Effector memory CD4-positive, alpha-beta T cell (primary cell): ENCODE data around the gene BPIFA3.
"Not testable (repeated sequence)": the region's sequence is repeated elsewhere in the genome, so short reads cannot be mapped to it uniquely, and the experiment has no call there.

ENCODE experiments used
- DNase-seq, 3 donors: peaks; one replicate each; pipeline ENCODE4 v3.0.0-alpha.2; 2020
- H3K27ac ChIP-seq: 2 replicates; pipeline ENCODE4 v1.7.0; 2013; ENCODE audit warnings: mild to moderate bottlenecking, low read length, moderate library complexity; ENCODE audit not compliant: insufficient read depth, poor library complexity, severe bottlenecking
- H3K27me3 ChIP-seq: replicated peaks from 2 replicates; pipeline ENCODE4 v1.7.0; 2013; ENCODE audit warnings: mild to moderate bottlenecking, low read length; ENCODE audit not compliant: insufficient read depth, control insufficient read depth, poor library complexity, severe bottlenecking
- H3K36me3 ChIP-seq: 2 replicates; pipeline ENCODE4 v1.7.0; 2013; ENCODE audit warnings: mild to moderate bottlenecking, low read length, moderate library complexity; ENCODE audit not compliant: control insufficient read depth, insufficient read depth
- H3K4me1 ChIP-seq: 2 replicates; pipeline ENCODE4 v1.7.0; 2013; ENCODE audit warnings: low read length, mild to moderate bottlenecking; ENCODE audit not compliant: control insufficient read depth, insufficient read depth, poor library complexity, severe bottlenecking
- H3K4me3 ChIP-seq: 2 replicates; pipeline ENCODE4 v1.7.0; 2013; ENCODE audit warnings: low read length, low read depth, mild to moderate bottlenecking; ENCODE audit not compliant: insufficient read depth, poor library complexity, severe bottlenecking
- H3K9me3 ChIP-seq: 2 replicates; pipeline ENCODE4 v1.7.0; 2013; ENCODE audit warnings: mild to moderate bottlenecking, low read length, moderate library complexity; ENCODE audit not compliant: control insufficient read depth

The BPIFA3 gene

DNA sequence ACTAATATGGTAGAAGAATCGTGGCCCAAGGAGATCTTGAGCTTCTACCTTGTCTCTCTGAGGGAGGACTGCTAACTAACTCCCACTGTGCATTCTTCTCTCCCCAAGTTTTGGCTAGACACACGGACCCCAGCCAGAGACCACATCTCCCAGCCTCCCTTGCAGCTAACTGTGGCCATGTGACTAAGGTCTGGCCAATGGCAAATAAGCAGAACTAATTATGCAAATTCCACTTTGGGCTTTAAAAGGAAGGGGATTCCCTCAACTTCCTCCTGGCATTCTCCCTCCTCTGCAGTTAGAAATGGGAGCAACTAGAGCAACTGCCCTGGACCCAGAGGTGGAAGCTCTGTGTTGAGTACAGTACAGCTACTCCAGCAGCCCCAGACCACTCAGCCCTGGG is 33.8 kb upstream of the BPIFA3 start:
- Histone ChIP-seq H3K4me1 (no peaks in the 10 kb centered on the region), H3K9me3 (no peaks in the 10 kb centered on the region), H3K36me3 (no peaks in the 10 kb centered on the region), H3K27ac (no peak overlapping the region), H3K27me3 (no peaks in the 10 kb centered on the region), H3K4me3 (no peak overlapping the region)
- no peak for DNase-seq

DNA sequence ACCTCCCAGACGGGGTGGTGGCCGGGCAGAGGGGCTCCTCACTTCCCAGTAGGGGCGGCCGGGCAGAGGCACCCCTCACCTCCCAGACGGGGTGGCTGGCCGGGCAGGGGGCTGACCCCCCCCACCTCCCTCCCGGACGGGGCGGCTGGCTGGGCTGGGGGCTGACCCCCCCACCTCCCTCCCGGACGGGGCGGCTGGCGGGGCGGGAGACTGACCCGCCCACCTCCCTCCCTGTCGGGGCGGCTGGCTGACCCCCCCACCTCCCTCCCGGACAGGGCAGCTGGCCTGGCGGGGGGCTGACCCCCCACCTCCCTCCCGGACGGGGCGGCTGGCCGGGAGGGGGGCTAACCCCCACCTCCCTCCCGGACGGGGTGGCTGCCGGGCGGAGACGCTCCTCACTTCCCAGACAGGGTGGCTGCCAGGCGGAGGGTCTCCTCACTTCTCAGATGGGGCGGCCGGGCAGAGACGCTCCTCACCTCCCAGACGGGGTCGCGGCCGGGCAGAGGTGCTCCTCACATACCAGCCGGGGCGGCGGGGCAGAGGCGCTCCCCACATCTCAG is 32.0 kb upstream of the BPIFA3 start:
- H3K27me3 ChIP-seq, H3K27ac ChIP-seq, H3K4me3 ChIP-seq, H3K9me3 ChIP-seq, H3K36me3 ChIP-seq, H3K4me1 ChIP-seq, DNase-seq: not testable (repeated sequence)

DNA sequence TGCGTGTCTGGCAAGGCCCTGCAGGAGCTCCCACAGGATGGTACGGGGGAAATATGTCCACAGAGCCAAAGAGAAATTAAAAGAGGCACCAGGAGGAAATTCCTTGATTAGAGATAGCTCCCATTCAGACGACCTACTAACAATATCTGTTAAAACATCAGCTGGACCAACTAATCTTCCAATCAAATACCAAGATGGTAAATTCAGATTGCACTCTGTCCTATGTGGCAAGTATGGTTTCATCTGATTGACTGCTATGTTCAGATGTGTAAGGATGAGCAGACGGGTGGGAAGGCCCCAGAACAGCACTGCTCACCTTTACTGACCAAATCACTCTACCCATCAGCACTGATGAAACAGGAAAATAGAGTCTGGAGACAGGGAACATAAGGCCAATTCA is 29.7 kb upstream of the BPIFA3 start:
- no peak overlapping the region for H3K4me3 ChIP-seq
- no peaks in the 10 kb centered on the region for H3K9me3 ChIP-seq
- no peak for DNase-seq
- no peaks in the 10 kb centered on the region for H3K36me3 ChIP-seq
- H3K27me3 ChIP-seq: no peaks in the 10 kb centered on the region
- no peak overlapping the region for H3K27ac ChIP-seq
- H3K4me1 ChIP-seq: no peaks in the 10 kb centered on the region

DNA sequence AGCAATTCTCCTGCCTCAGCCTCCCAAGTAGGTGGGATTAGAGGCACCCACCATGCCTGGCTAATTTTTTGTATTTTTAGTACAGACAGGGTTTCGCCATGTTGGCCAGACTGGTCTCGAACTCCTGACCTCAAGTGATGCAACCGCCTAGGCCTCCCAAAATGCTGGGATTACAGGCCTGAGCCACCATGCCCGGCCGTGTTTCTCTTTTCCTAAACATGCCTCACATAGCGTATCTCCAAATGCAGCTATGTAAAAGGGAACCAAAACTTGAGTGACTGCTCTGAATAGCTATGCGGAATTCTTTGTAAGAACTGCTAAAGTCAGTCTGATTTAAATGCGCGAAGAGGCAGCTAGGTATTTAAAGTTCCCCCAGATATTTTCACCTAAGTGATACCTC is 28.7 kb upstream of the BPIFA3 start:
- Histone ChIP-seq H3K36me3 (no peaks in the 10 kb centered on the region), H3K9me3 (no peaks in the 10 kb centered on the region), H3K4me3 (no peak overlapping the region), H3K27me3 (no peaks in the 10 kb centered on the region), H3K27ac (no peak overlapping the region), H3K4me1 (no peaks in the 10 kb centered on the region)
- no peak for DNase-seq

DNA sequence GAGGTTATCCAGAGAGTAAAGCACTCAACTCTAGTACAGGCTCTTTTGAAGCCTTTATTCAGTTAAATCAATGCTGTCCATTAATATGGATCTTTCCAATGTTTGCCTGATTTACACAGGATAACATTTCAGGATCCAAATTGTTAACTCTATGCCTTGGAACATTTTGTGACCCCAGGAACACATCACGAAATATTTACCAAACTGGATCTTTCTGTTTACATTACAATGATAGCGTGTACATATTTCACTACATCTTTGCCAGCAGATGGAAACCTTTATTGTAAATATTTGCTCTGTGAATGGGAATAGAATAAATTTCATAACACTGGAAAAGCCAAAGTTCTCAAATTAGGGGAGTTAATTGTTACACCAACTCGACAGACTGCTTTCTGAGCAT is 25.7 kb upstream of the BPIFA3 start:
- Histone ChIP-seq H3K27me3 (no peaks in the 10 kb centered on the region), H3K36me3 (no peaks in the 10 kb centered on the region)

DNA sequence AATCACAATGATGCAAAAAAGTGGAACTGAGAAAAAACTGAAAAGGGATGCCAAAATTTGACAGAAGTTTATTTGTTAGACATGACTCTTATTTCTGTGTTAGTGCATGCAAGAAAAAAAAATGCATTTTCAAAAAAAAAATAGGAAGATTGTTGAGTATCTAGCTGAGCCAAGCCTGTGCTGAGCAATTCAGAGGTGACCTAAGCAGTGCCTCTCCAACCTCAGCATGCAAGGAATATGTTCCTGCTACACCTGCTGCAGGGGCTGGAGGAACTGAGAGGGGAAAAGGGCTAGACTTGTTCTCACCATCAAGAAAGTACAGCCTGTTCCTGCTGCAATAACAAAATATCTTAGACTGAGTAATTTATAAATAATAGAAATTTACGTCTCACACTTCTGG is 25.2 kb upstream of the BPIFA3 start:
- no peak overlapping the region for H3K27ac ChIP-seq
- DNase-seq: no peak
- H3K36me3 ChIP-seq: no peaks in the 10 kb centered on the region
- H3K4me3 ChIP-seq: no peak overlapping the region
- H3K27me3 ChIP-seq: no peaks in the 10 kb centered on the region
- no peaks in the 10 kb centered on the region for H3K9me3 ChIP-seq
- H3K4me1 ChIP-seq: no peaks in the 10 kb centered on the region

More for the DNA sequence above, 25.7 kb upstream of the BPIFA3 start:
- H3K4me3 ChIP-seq: no peak overlapping the region
- H3K4me1 ChIP-seq: no peaks in the 10 kb centered on the region
- no peak overlapping the region for H3K27ac ChIP-seq
- DNase-seq: no peak
- no peaks in the 10 kb centered on the region for H3K9me3 ChIP-seq

DNA sequence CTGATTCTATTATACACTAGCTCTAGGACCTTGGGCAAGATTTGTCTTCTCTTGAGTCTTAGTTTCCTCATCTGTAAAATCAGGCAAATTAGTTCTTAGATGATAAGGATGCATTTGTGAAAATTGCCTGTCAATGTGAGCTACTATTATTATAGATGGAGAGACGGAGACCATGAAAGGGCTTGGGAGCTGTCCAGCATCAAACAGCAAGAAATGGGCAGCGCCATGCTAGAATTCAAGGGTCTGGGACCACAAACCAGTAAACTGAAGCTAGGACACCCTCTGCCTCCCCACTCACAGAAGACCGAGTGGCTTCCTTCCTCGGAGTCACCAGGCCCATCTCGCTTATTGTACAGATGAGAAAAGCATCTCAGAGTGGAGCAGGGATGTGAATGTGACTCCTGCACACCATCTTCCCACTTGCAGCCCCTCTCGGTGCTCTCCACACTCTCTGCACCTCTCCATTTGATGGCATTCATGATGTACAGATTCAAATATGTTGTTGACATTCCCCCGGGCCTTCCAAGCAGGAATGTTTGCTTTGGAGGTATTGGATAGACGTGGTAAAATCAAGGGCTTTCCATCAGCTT is 24.1 kb upstream of the BPIFA3 start:
- Histone ChIP-seq H3K36me3 (no peaks in the 10 kb centered on the region), H3K27ac (no peak overlapping the region), H3K27me3 (no peaks in the 10 kb centered on the region), H3K4me3 (no peak overlapping the region), H3K4me1 (no peaks in the 10 kb centered on the region), H3K9me3 (no peaks in the 10 kb centered on the region)
- no peak for DNase-seq

DNA sequence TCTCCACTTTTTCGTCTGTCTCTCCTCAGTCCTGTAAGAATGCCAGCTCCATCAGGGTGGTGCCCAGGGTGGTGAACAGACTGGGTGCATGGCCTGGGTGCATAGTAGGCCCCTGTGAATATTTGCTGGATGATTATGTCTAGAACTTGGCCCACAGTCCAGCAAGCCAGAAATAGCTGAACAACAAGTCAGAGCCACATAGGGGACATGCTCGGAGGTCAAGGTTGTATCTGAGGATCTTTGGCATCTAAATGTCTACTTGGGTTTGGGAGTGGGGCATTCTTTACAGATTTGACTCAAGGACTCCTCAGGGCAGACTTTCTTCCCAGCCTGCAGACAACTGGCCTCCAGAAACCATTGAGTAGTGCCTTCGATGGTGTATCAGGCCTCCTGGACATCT is 18.1 kb upstream of the BPIFA3 start:
- H3K4me3 ChIP-seq: no peak overlapping the region
- no peaks in the 10 kb centered on the region for H3K9me3 ChIP-seq
- no peaks in the 10 kb centered on the region for H3K4me1 ChIP-seq

DNA sequence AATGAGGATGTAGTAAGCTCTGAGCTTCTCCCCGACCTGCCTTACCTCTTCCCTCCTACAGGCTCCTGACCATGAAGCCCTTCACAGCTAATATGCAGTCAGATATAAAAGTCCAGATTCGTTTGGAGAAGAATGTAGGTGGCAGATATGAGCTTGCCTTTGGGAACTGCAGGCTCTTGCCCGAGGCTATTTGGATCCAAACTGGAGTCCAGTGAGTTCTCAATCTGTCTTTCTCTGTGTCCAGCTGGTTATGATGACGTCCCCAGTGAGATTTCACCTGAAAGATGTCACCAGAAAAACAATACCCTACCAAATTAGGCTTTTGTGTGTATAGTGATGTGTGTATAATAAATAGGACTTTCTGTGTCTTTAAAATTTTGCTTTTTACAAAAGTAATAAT is 14.7 kb upstream of the BPIFA3 start:
- no peak for DNase-seq
- Histone ChIP-seq H3K27ac (no peak overlapping the region), H3K9me3 (no peaks in the 10 kb centered on the region), H3K36me3 (no peaks in the 10 kb centered on the region), H3K27me3 (no peaks in the 10 kb centered on the region), H3K4me3 (no peak overlapping the region), H3K4me1 (no peaks in the 10 kb centered on the region)

More for the DNA sequence above, 18.1 kb upstream of the BPIFA3 start:
- no peak for DNase-seq
- Histone ChIP-seq H3K27me3 (no peaks in the 10 kb centered on the region), H3K36me3 (no peaks in the 10 kb centered on the region), H3K27ac (no peak overlapping the region)

DNA sequence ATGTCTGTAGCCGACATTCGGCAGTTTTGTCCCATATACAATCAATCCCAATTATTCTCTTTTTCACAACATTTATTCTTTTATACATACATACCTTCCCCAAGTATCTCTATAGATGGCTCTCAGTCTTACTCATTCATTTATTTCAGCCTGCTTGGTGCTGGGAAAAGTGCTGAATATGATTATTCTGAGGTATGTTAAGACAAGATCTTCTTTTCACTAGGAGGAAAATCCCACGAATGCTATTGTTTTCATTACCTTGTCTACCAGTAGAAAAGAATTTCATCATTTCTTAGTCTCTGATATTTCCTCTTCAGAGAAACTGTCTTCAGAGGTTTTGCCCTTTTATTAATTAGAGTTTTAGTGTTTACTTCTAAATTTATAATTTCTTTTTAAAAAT is 13.7 kb upstream of the BPIFA3 start:
- H3K4me1 ChIP-seq: no peaks in the 10 kb centered on the region
- no peaks in the 10 kb centered on the region for H3K9me3 ChIP-seq
- H3K36me3 ChIP-seq: no peaks in the 10 kb centered on the region
- H3K27ac ChIP-seq: no peak overlapping the region
- no peak for DNase-seq
- H3K27me3 ChIP-seq: no peaks in the 10 kb centered on the region
- no peak overlapping the region for H3K4me3 ChIP-seq
